Measurements from ENCODE around the gene GPR142. TPM values are rescaled to one million over a fixed set of nuclear protein-coding genes. Genes with fewer than 3 reads are reported as not detected.

The GPR142 gene
- polyA plus RNA-seq, 12 donors = 0.16 to 0.74 (median 0.26) TPM; not detected in 4

GRCh38 chr17:74343526-74344284 lies 23.6 kb upstream of the GPR142 start:
- no peak for DNase-seq

- DNase-seq = no peak
Measured at GRCh38 chr17:74344658-74345057, 22.6 kb upstream of the GPR142 start.

- DNase-seq = no peak
Measured at GRCh38 chr17:74345433-74346241, 21.7 kb upstream of the GPR142 start.

- no peak for DNase-seq
Measured at GRCh38 chr17:74347646-74348045, 19.7 kb upstream of the GPR142 start.

- no peak for DNase-seq
Measured at GRCh38 chr17:74349120-74349519, 18.2 kb upstream of the GPR142 start.

GRCh38 chr17:74350486-74350885 lies 16.8 kb upstream of the GPR142 start:
- DNase-seq = no peak

GRCh38 chr17:74351552-74352210 lies 15.6 kb upstream of the GPR142 start:
- DNase-seq = no peak

GRCh38 chr17:74353446-74354060 lies 13.8 kb upstream of the GPR142 start:
- DNase-seq = no peak

- no peak for DNase-seq
Measured at GRCh38 chr17:74354123-74354522, 13.2 kb upstream of the GPR142 start.

GRCh38 chr17:74354561-74354960 lies 12.7 kb upstream of the GPR142 start:
- DNase-seq = no peak

- DNase-seq = no peak
Measured at GRCh38 chr17:74355065-74355464, 12.2 kb upstream of the GPR142 start.

GRCh38 chr17:74356646-74357465 lies 10.4 kb upstream of the GPR142 start:
- DNase-seq = no peak

GRCh38 chr17:74357466-74357809 lies 9.9 kb upstream of the GPR142 start:
- no peak for DNase-seq

GRCh38 chr17:74358697-74359096 lies 8.6 kb upstream of the GPR142 start:
- DNase-seq = no peak

GRCh38 chr17:74359916-74360315 lies 7.4 kb upstream of the GPR142 start:
- no peak for DNase-seq

- no peak for DNase-seq
Measured at GRCh38 chr17:74360899-74361229, 6.4 kb upstream of the GPR142 start.

- DNase-seq = peak; percentile 38
Measured at GRCh38 chr17:74361230-74362068, 5.9 kb upstream of the GPR142 start, which contains the start of gene BTBD17. TSS of gene BTBD17 (minus strand) at chr17:74361868. CDS start at chr17:74361819, 49 bp downstream.

GRCh38 chr17:74362069-74362405 lies 5.3 kb upstream of the GPR142 start:
- DNase-seq = no peak

GRCh38 chr17:74362810-74363498 lies 4.4 kb upstream of the GPR142 start:
- peak; percentile 27 for DNase-seq

All from muscle of arm (tissue), 12 donors.